ENCODE measurements around the gene PHAF1. TPM values are rescaled to one million over a fixed set of nuclear protein-coding genes. Genes with fewer than 3 reads are reported as not detected.
A peak's percentile ranks its signal among the peaks of the same experiment; 100 is the strongest.

Gene PHAF1
- total and polyA plus RNA-seq, 2 of the 13 experiments (the other 11 are each of a cell fraction or from before 2014, with no cell fraction given): 48.3 to 174 TPM

DNA sequence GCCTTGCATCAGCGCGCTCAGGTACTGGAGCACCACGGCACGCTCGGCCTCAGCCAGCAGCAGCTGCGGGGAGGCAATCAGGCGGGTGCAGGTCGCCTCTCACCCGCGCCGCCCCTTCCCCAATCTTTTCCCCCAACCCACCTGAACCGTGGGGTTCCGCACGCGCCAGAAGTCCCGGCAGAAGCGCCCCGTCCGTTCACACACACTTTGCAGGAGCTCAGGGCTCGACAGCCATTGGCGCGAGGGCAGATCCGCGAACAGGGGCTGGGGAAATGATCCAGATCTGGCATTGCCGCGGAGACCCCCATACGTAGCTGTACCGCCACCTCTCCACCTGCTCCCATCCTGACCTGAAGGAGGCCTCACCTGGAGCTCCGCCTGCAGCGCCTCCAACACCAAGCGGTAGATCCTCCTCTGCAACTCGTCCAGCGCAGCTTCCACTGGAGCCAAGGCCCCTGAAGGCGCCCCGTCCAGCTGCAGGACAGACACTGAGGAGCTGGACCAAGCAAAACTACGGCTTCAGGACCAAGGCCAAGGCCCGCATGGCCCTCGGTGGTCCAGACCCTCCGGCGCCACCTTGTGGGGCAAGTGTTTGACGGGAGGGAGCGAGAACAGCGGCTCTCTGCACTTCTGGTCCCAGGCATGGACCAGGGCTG, 75.4 kb downstream of the PHAF1 start (continued):
- TF ChIP-seq, protein P1, sequence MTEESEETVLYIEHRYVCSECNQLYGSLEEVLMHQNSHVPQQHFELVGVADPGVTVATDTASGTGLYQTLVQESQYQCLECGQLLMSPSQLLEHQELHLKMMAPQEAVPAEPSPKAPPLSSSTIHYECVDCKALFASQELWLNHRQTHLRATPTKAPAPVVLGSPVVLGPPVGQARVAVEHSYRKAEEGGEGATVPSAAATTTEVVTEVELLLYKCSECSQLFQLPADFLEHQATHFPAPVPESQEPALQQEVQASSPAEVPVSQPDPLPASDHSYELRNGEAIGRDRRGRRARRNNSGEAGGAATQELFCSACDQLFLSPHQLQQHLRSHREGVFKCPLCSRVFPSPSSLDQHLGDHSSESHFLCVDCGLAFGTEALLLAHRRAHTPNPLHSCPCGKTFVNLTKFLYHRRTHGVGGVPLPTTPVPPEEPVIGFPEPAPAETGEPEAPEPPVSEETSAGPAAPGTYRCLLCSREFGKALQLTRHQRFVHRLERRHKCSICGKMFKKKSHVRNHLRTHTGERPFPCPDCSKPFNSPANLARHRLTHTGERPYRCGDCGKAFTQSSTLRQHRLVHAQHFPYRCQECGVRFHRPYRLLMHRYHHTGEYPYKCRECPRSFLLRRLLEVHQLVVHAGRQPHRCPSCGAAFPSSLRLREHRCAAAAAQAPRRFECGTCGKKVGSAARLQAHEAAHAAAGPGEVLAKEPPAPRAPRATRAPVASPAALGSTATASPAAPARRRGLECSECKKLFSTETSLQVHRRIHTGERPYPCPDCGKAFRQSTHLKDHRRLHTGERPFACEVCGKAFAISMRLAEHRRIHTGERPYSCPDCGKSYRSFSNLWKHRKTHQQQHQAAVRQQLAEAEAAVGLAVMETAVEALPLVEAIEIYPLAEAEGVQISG (CRISPR knock-in tag; IDR thresholded peaks at IDR 0.05): peak; percentile 90
- TF ChIP-seq, protein P2, sequence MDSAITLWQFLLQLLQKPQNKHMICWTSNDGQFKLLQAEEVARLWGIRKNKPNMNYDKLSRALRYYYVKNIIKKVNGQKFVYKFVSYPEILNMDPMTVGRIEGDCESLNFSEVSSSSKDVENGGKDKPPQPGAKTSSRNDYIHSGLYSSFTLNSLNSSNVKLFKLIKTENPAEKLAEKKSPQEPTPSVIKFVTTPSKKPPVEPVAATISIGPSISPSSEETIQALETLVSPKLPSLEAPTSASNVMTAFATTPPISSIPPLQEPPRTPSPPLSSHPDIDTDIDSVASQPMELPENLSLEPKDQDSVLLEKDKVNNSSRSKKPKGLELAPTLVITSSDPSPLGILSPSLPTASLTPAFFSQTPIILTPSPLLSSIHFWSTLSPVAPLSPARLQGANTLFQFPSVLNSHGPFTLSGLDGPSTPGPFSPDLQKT (CRISPR knock-in tag; IDR thresholded peaks at IDR 0.05; ENCODE audit: borderline replicate concordance): peak; percentile 67; the same call in 1 of the 2 replicates
- TF ChIP-seq ZNF264 (CRISPR knock-in tag; IDR thresholded peaks at IDR 0.05): peak; percentile 88; the same call in 1 of the 2 replicates
- no peak for TF ChIP-seq ZNF550 (CRISPR knock-in tag; IDR thresholded peaks at IDR 0.05; ENCODE audit: borderline replicate concordance)
- no peak for TF ChIP-seq MLLT10 (CRISPR knock-in tag; IDR thresholded peaks at IDR 0.05)
- 0 out of 2 replicates have a peak, but pooled peaks have one; percentile 77 for TF ChIP-seq ZFP82 (CRISPR knock-in tag; IDR thresholded peaks at IDR 0.05; ENCODE audit: borderline replicate concordance)
- no peak; the same call in 1 of the 2 replicates for TF ChIP-seq ZKSCAN1 (IDR thresholded peaks at IDR 0.05; ENCODE audit: low read length)
- TF ChIP-seq, protein P3, sequence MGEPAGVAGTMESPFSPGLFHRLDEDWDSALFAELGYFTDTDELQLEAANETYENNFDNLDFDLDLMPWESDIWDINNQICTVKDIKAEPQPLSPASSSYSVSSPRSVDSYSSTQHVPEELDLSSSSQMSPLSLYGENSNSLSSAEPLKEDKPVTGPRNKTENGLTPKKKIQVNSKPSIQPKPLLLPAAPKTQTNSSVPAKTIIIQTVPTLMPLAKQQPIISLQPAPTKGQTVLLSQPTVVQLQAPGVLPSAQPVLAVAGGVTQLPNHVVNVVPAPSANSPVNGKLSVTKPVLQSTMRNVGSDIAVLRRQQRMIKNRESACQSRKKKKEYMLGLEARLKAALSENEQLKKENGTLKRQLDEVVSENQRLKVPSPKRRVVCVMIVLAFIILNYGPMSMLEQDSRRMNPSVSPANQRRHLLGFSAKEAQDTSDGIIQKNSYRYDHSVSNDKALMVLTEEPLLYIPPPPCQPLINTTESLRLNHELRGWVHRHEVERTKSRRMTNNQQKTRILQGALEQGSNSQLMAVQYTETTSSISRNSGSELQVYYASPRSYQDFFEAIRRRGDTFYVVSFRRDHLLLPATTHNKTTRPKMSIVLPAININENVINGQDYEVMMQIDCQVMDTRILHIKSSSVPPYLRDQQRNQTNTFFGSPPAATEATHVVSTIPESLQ (CRISPR knock-in tag; conservative IDR thresholded peaks at IDR 0.05): peak; percentile 96; the same call in 1 of the 2 replicates
- TF ChIP-seq MEIS1 (CRISPR knock-in tag; IDR thresholded peaks at IDR 0.05; ENCODE audit: borderline replicate concordance): no peak; the same call in 1 of the 2 replicates
- TF ChIP-seq ZNF841 (CRISPR knock-in tag; IDR thresholded peaks at IDR 0.05; ENCODE audit: borderline replicate concordance): no peak; the same call in 1 of the 2 replicates
- peak; percentile 99 for TF ChIP-seq CTCF (CRISPR knock-in tag; IDR thresholded peaks at IDR 0.05)
- peak; percentile 46; the same call in 1 of the 2 replicates for TF ChIP-seq MLXIP (CRISPR knock-in tag; IDR thresholded peaks at IDR 0.05; ENCODE audit: borderline replicate concordance)
- no peak for TF ChIP-seq TRIM24 (CRISPR knock-in tag; IDR thresholded peaks at IDR 0.05)
- no peak; the same call in 1 of the 2 replicates for TF ChIP-seq SP2 (CRISPR knock-in tag; IDR thresholded peaks at IDR 0.05)
- peak; percentile 98 for TF ChIP-seq ZFP90 (CRISPR knock-in tag; IDR thresholded peaks at IDR 0.05; ENCODE audit: borderline replicate concordance)
- no peak for TF ChIP-seq ZNF30 (CRISPR knock-in tag; IDR thresholded peaks at IDR 0.05)

All from HepG2 (cell line).